ENCODE data around the gene SLC44A4.
A peak's percentile ranks its signal among the peaks of the same experiment; 100 is the strongest.

Gene SLC44A4

DNA sequence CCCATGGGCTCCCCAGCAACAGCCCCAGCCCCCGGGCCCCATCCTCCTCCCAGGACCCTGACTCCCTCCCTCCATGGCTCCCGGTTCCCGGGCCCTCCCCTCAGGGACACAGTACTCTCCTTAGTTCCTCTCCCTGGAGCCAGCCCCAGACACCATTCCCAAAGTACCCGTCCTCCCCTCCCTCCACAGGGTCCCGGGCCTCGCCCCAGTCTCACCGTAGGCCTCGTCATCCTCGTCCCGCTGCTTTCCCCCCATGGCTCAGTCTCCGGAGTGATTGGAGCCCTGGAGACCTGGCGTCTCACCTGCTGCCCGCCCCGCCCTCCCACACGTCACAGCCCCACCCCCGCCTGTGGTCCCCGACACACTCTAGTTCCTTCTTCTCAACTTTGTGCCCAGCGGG is at the start of gene SLC44A4:
TSS of gene SLC44A4 (minus strand) at position 272 of the 400 bp plus-strand sequence. CDS start at position 255, 17 bp downstream.
- TF ChIP-seq, protein P1, sequence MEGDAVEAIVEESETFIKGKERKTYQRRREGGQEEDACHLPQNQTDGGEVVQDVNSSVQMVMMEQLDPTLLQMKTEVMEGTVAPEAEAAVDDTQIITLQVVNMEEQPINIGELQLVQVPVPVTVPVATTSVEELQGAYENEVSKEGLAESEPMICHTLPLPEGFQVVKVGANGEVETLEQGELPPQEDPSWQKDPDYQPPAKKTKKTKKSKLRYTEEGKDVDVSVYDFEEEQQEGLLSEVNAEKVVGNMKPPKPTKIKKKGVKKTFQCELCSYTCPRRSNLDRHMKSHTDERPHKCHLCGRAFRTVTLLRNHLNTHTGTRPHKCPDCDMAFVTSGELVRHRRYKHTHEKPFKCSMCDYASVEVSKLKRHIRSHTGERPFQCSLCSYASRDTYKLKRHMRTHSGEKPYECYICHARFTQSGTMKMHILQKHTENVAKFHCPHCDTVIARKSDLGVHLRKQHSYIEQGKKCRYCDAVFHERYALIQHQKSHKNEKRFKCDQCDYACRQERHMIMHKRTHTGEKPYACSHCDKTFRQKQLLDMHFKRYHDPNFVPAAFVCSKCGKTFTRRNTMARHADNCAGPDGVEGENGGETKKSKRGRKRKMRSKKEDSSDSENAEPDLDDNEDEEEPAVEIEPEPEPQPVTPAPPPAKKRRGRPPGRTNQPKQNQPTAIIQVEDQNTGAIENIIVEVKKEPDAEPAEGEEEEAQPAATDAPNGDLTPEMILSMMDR (conservative IDR thresholded peaks at IDR 0.05; ENCODE audit: control insufficient read depth, insufficient read depth, low read depth, low read length) = no peak
- H3K4me3 ChIP-seq (ENCODE audit: control insufficient read depth, low read depth, low read length) = no peak within 1 kb of the TSS
- no peak for DNase-seq (ENCODE audit: low read depth)

DNA sequence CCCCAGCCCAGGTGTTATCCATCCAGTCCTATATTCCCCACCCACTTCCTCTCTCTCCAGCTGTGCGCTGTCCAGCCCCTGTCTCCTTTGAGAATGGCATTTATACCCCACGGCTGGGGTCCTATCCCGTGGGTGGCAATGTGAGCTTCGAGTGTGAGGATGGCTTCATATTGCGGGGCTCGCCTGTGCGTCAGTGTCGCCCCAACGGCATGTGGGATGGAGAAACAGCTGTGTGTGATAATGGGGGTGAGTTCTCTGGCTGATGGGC is 49.8 kb upstream of the SLC44A4 start:
- no peak overlapping the region for H3K4me3 ChIP-seq (ENCODE audit: control insufficient read depth, low read depth, low read length)
- no peak for DNase-seq (ENCODE audit: low read depth)
- TF ChIP-seq, protein P1 (conservative IDR thresholded peaks at IDR 0.05; ENCODE audit: control insufficient read depth, insufficient read depth, low read depth, low read length) = no peak

DNA sequence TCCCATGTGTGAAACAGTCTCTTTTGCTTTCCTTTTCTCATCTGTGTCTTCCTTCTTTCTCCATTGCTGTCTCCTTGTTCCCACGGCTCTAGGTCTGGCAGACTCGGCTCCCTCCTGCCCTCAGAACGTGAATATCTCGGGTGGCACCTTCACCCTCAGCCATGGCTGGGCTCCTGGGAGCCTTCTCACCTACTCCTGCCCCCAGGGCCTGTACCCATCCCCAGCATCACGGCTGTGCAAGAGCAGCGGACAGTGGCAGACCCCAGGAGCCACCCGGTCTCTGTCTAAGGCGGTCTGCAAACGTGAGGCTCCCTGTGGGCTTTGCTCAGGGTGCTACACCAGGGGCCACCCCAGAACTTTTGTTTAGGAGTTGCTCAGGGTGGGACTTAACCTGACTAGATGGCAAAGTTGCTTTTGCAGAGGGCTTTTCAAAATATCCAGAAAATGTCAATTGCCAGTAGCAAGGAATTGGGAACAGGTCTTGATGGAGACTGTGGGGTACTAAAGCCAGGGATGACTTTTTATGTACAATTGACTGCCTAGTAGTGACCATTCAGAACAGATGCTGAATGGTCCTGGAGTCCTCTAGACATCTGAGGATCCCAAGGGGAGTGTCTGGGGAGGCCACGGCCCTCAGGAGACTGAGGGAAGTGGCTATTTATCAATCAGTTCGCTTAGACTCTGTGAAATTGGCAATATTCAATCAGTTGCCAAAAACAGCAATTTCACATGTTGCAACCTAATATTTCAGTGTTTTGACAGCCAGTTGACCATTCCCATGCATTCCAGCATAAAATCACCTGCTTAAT is 49.3 kb upstream of the SLC44A4 start:
- TF ChIP-seq, protein P1 (conservative IDR thresholded peaks at IDR 0.05; ENCODE audit: control insufficient read depth, insufficient read depth, low read depth, low read length) = no peak
- DNase-seq (ENCODE audit: low read depth) = no peak
- no peak overlapping the region for H3K4me3 ChIP-seq (ENCODE audit: control insufficient read depth, low read depth, low read length)

DNA sequence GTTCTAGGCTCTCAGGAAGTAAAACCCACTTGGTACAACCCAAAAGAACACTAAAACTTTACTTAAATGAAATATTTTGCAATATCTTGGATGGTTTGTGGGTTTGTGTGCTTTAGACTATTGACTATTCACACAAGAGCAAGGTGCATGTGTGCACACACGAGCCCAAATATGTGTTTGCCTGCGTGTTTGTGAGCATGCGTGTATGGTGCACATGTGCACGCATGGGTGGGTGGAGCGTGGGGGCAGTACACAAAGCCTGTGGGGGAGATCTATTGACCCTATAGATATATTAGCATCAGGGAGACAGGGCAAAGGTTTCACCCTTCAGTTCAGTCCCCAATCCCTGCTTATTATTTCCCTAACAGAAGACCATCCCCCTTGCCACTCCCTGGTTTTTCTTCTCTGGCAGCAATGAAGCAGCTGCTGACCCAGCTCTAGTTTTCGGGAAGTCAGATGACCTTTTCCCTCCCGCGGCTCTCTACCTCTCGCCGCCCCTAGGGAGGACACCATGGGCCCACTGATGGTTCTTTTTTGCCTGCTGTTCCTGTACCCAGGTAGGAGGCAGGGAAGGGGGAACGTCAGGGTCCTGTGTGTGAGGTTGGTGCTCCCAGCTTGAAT is 48.6 kb upstream of the SLC44A4 start, which contains the start of gene C2:
TSS of gene C2 (plus strand) at position 476 of the 621 bp plus-strand sequence. CDS start at position 512, 36 bp downstream.
- TF ChIP-seq, protein P1 (conservative IDR thresholded peaks at IDR 0.05; ENCODE audit: control insufficient read depth, insufficient read depth, low read depth, low read length) = no peak
- no peak within 1 kb of the TSS for H3K4me3 ChIP-seq (ENCODE audit: control insufficient read depth, low read depth, low read length)
- no peak for DNase-seq (ENCODE audit: low read depth)

DNA sequence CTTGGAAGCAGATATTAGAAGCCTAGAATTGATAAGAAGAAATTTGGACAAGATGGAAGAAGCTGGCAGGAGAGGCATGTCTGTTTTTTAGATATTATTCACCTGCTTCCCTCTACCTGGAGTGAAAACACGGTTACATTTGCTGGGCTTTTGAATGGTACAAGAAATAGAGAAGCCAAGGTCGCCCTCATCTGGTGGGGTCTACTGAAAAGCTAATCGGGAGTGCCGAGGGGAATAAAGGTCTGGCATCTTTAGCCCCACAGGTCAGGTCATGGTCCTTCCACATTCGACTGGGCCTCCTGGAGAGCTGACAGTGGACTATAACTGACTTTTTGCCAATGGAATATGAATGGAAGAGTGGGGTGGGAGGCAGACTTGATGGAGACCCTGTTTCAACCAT is 44.1 kb upstream of the SLC44A4 start:
- no peak overlapping the region for H3K4me3 ChIP-seq (ENCODE audit: control insufficient read depth, low read depth, low read length)
- TF ChIP-seq, protein P1 (conservative IDR thresholded peaks at IDR 0.05; ENCODE audit: control insufficient read depth, insufficient read depth, low read depth, low read length) = peak; percentile 17
- DNase-seq (ENCODE audit: low read depth) = peak; percentile 29

DNA sequence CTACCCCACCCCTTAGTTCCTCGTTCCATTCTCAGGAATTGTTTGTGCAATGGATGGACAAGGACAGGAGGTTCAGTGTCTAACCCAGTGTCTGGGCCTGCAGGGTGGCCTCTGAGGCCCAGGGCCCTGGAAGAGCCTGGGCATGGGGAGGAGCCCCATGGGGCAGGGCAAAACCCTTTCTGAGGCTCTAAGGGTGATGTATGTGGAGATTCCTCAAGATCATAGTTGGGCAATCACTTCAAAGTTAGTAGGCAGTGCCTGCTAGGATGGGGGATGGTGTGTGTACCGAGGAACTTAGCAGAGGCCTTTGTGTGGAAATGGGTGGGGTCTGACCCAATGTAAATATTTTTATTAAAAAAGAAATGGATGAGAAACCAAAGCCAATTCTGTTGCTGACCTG is 42.0 kb upstream of the SLC44A4 start:
- no peak for DNase-seq (ENCODE audit: low read depth)
- TF ChIP-seq, protein P1 (conservative IDR thresholded peaks at IDR 0.05; ENCODE audit: control insufficient read depth, insufficient read depth, low read depth, low read length) = no peak
- no peak overlapping the region for H3K4me3 ChIP-seq (ENCODE audit: control insufficient read depth, low read depth, low read length)

Measured in fibroblast of mammary gland (primary cell).